Endothelial cell of umbilical vein (primary cell): ENCODE measurements around the gene SEC11A. TPM values are rescaled to one million over a fixed set of nuclear protein-coding genes. Genes with fewer than 3 reads are reported as not detected.

ENCODE experiments used
- BruUV-seq: library from RNA; stranded (reverse); fragments of 400-500 nt; replicated peaks from 2 replicates; lab custom pipeline; 2021; lab: Mats Ljungman, UMichigan
- CTCF ChIA-PET: fragments of 300-600, 350-600 bp; sonication (Branson Sonifier 250); formaldehyde crosslinking; loops from one replicate; lab custom pipeline; 2021; ENCODE audit warnings: antibody characterized with exemption, inconsistent platforms; lab: Charles Lee
- POLR2A ChIA-PET: fragments of 300-600, 350-600 bp; sonication (Branson Sonifier 250); formaldehyde crosslinking; loops from one replicate; lab custom pipeline; 2021; ENCODE audit warnings: antibody characterized with exemption, inconsistent platforms; lab: Charles Lee
- DNase-seq: peaks from one replicate; pipeline ENCODE4 v3.0.0-alpha.2; 2011; ENCODE audit warnings: low read depth, low spot score
- FAIRE-seq: peaks from 2 replicates; lab custom pipeline; 2011; peaks lifted over from hg19 to GRCh38; lab: Jason Lieb, UNC
- H2AFZ ChIP-seq: 2 replicates; pipeline ENCODE4 v1.6.0; 2012; ENCODE audit warnings: low read depth, low read length, control low read depth, inconsistent platforms
- H3K27ac ChIP-seq: 2 replicates; pipeline ENCODE4 v1.5.1; 2011; ENCODE audit warnings: low read depth, mild to moderate bottlenecking, control low read depth, low read length, moderate library complexity; ENCODE audit not compliant: insufficient read depth
- H3K27me3 ChIP-seq, 2 experiments: 2 replicates each; pipeline versions ENCODE4 v1.6.0 to v1.6.1; 2011; ENCODE audit warnings: low read length in 2 of 2, mixed read lengths in 1 of 2; ENCODE audit not compliant: control insufficient read depth in 2 of 2, insufficient read depth in 2 of 2
- H3K36me3 ChIP-seq, 2 experiments: 2 replicates in 1 of 2; 3 replicates in 1 of 2; pipeline ENCODE4 v1.5.1; 2011; ENCODE audit warnings: low read length in 2 of 2, mild to moderate bottlenecking in 1 of 2, moderate library complexity in 1 of 2; ENCODE audit not compliant: control insufficient read depth in 2 of 2, insufficient read depth in 2 of 2; ENCODE audit errors: extremely low read depth in 1 of 2
- H3K4me1 ChIP-seq: 3 replicates; pipeline ENCODE4 v1.5.1; 2011; ENCODE audit warnings: mild to moderate bottlenecking, low read length; ENCODE audit not compliant: control insufficient read depth, insufficient read depth; ENCODE audit errors: extremely low read depth
- H3K4me2 ChIP-seq: 2 replicates; pipeline ENCODE4 v1.6.1; 2011; ENCODE audit warnings: low read length, control low read depth, mixed read lengths; ENCODE audit not compliant: insufficient read depth
- H3K4me3 ChIP-seq, 3 experiments: fragments of 200-600 bp in 1 of 3; sonication (generic), shearing (Covaris generic) in 1 of 3; replicated peaks in 1 of 3; 2 replicates each; pipeline ENCODE4 v1.5.1; 2011 to 2016; ENCODE audit warnings: control low read depth in 3 of 3, low read length in 3 of 3, mild to moderate bottlenecking in 2 of 3, inconsistent platforms in 1 of 3, low read depth in 1 of 3, moderate library complexity in 1 of 3; ENCODE audit not compliant: insufficient read depth in 1 of 3
- H3K79me2 ChIP-seq: 2 replicates; pipeline ENCODE4 v1.6.0; 2012; ENCODE audit warnings: low read length, inconsistent platforms; ENCODE audit not compliant: control insufficient read depth, insufficient read depth
- H3K9ac ChIP-seq: replicated peaks from 2 replicates; pipeline ENCODE3; 2011; ENCODE audit warnings: low read length, control low read depth; ENCODE audit not compliant: insufficient read depth; ENCODE audit errors: extremely low read depth
- H3K9me1 ChIP-seq: replicated peaks from 3 replicates; pipeline ENCODE4 v1.6.0; 2011; ENCODE audit warnings: mild to moderate bottlenecking, low read length; ENCODE audit not compliant: control insufficient read depth, insufficient read depth; ENCODE audit errors: extremely low read depth
- H3K9me3 ChIP-seq: replicated peaks from 2 replicates; pipeline ENCODE4 v1.5.1; 2012; ENCODE audit warnings: low read length, inconsistent platforms; ENCODE audit not compliant: control insufficient read depth, insufficient read depth
- H4K20me1 ChIP-seq: replicated peaks from 2 replicates; pipeline ENCODE3; 2011; ENCODE audit warnings: mild to moderate bottlenecking, low read length; ENCODE audit not compliant: control insufficient read depth, insufficient read depth; ENCODE audit errors: extremely low read depth
- EZH2 ChIP-seq: IDR thresholded peaks from 2 replicates; pipeline ENCODE4 v1.6.1; 2012; ENCODE audit warnings: borderline replicate concordance, low read depth, mild to moderate bottlenecking, moderate library complexity, low read length, inconsistent platforms; ENCODE audit not compliant: severe bottlenecking
- FOS ChIP-seq: IDR thresholded peaks from 2 replicates; pipeline ENCODE4 v1.6.1; 2011; ENCODE audit warnings: mild to moderate bottlenecking, low read length, moderate library complexity, borderline replicate concordance; ENCODE audit not compliant: insufficient read depth
- GATA2 ChIP-seq: IDR thresholded peaks from 2 replicates; pipeline ENCODE4 v1.7.0; 2011; ENCODE audit warnings: low read depth, mild to moderate bottlenecking, moderate library complexity, mixed read lengths, low read length; ENCODE audit not compliant: insufficient read length, insufficient read depth
- JUN ChIP-seq: IDR thresholded peaks from 2 replicates; pipeline ENCODE4 v1.6.1; 2011; ENCODE audit warnings: borderline replicate concordance, low read depth; ENCODE audit not compliant: insufficient read length, insufficient read depth
- MAX ChIP-seq: IDR thresholded peaks from 2 replicates; pipeline ENCODE4 v1.6.1; 2011; ENCODE audit not compliant: insufficient read depth, insufficient read length
- MYC ChIP-seq: IDR thresholded peaks from one replicate; pipeline ENCODE4 v1.6.1; 2011; ENCODE audit warnings: mild to moderate bottlenecking, low read depth, low read length
- POLR2A ChIP-seq: IDR thresholded peaks from 2 replicates; pipeline ENCODE4 v1.6.1; 2012; ENCODE audit warnings: low read depth, mild to moderate bottlenecking, control low read depth, low read length
- POLR2AphosphoS5 ChIP-seq: IDR thresholded peaks from 2 replicates; pipeline ENCODE4 v1.6.1; 2012; ENCODE audit warnings: low read depth, mild to moderate bottlenecking, control low read depth, low read length, moderate library complexity; ENCODE audit not compliant: insufficient read depth
- dilution Hi-C: fragments of 300-500 bp; cut with MboI; formaldehyde crosslinking; loops from one replicate; pipeline ENCODE4 v1.15.0; 2019; ENCODE audit warnings: low sequenced_read_pairs; ENCODE audit not compliant: extremely low pct_ligation_motif_present
- intact Hi-C: fragments of 100-400 bp; cut with micrococcal nuclease; formaldehyde crosslinking; loops from one replicate; pipeline ENCODE4 v1.10.0; 2022
- polyA plus RNA-seq, 4 experiments: library from polyadenylated mRNA; depleted of rRNA in 3 of 4; stranded (reverse) in 3 of 4; unstranded in 1 of 4; fragments of >200 nt; gene quantifications; 2 replicates each; pipeline versions ENCODE4 v1.2.1 to v1.2.3, GENCODE V29; 2011 to 2012; ENCODE audit warnings: missing spikeins in 1 of 4
- total RNA-seq: library from RNA; stranded (reverse); gene quantifications from 2 replicates; pipeline ENCODE4 v1.2.3, GENCODE V29; 2021
- TF ChIP-seq, protein P1 (sequence below), 2 donors: IDR thresholded peaks; 1 replicate in 1 of 2; 2 replicates in 1 of 2; pipeline ENCODE4 v1.5.1; 2011; ENCODE audit warnings: low read length in 2 of 2, mild to moderate bottlenecking in 2 of 2, moderate library complexity in 2 of 2, control low read depth in 1 of 2, inconsistent platforms in 1 of 2, low read depth in 1 of 2; ENCODE audit not compliant: insufficient read depth in 1 of 2; ENCODE audit errors: extremely low read depth in 1 of 2

The SEC11A gene
- total and polyA plus RNA-seq, 2 donors (not counting 3 experiments of a cell fraction or from before 2014, with no cell fraction given) = 189 to 204 TPM

GRCh38 chr15:84685304-84685703 lies 30.6 kb downstream of the SEC11A start:
- H3K36me3 ChIP-seq = peaks cover 4 to 6% of the 10 kb centered on the region in 2 experiments
- no peaks in the 10 kb centered on the region for H3K9me1 ChIP-seq
- no peak overlapping the region for H3K4me2 ChIP-seq
- no peak overlapping the region for H3K9ac ChIP-seq
- intact Hi-C loops = no loop called here
- H3K79me2 ChIP-seq = peaks cover 5% of the 10 kb centered on the region
- H3K27me3 ChIP-seq = no peaks in the 10 kb centered on the region
- H4K20me1 ChIP-seq = no peaks in the 10 kb centered on the region
- H3K4me3 ChIP-seq = no peak overlapping the region
- no peak for DNase-seq
- peaks cover 6% of the 10 kb centered on the region for H3K4me1 ChIP-seq
- no peak overlapping the region for H3K27ac ChIP-seq
- BruUV-seq = no TSS peak
- TF ChIP-seq FOS = no peak
- TF ChIP-seq JUN = no peak
- TF ChIP-seq POLR2A = no peak
- no peak for TF ChIP-seq MAX
- no peak for TF ChIP-seq POLR2AphosphoS5
- H3K9me3 ChIP-seq = no peaks in the 10 kb centered on the region
- H2AFZ ChIP-seq = no peak overlapping the region
- CTCF ChIA-PET = interaction anchor here (0.7 to 1.1 kb wide), 3 partner anchors 11 to 40 kb away, joined by 4 to 5 read pairs (median 4); no protein-coding TSS in a partner anchor
- dilution Hi-C loops = no loop called here
- FAIRE-seq = no peak
- POLR2A ChIA-PET = no interaction called here

DNA sequence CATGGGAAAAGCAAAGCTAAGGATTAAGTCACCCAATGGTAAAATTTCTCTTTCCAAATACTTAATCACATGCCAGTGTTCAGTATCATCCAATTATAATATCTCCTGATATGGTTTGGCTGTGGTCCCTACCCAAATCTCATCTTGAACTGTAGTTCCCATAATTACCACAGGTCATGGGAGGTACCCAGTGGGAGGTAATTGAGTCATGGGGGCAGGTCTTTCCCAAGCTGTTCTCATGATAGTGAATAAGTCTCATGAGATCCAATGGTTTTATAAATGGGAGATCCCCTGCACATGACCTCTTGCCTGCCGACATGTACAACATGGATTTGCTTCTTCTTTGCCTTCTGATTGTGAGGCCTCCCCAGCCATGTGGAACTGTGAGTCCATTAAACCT lies 31.8 kb downstream of the SEC11A start:
- peaks cover 7 to 12% of the 10 kb centered on the region in 2 experiments for H3K36me3 ChIP-seq
- H3K9me3 ChIP-seq = no peaks in the 10 kb centered on the region
- FAIRE-seq (no peak), DNase-seq (no peak)
- no peaks in the 10 kb centered on the region for H3K27me3 ChIP-seq
- H2AFZ ChIP-seq = no peak overlapping the region
- ChIA-PET POLR2A (no interaction called here), CTCF (no interaction called here)
- no peaks in the 10 kb centered on the region for H3K9me1 ChIP-seq
- H3K27ac ChIP-seq = no peak overlapping the region
- BruUV-seq = no TSS peak
- H3K79me2 ChIP-seq = peaks cover 7% of the 10 kb centered on the region
- no peak overlapping the region for H3K4me2 ChIP-seq
- no peaks in the 10 kb centered on the region for H4K20me1 ChIP-seq
- intact Hi-C loops = no loop called here
- TF ChIP-seq FOS (no peak), POLR2A (no peak), GATA2 (no peak), MYC (no peak), EZH2 (no peak), POLR2AphosphoS5 (no peak), MAX (no peak), JUN (no peak)
- TF ChIP-seq, protein P1, sequence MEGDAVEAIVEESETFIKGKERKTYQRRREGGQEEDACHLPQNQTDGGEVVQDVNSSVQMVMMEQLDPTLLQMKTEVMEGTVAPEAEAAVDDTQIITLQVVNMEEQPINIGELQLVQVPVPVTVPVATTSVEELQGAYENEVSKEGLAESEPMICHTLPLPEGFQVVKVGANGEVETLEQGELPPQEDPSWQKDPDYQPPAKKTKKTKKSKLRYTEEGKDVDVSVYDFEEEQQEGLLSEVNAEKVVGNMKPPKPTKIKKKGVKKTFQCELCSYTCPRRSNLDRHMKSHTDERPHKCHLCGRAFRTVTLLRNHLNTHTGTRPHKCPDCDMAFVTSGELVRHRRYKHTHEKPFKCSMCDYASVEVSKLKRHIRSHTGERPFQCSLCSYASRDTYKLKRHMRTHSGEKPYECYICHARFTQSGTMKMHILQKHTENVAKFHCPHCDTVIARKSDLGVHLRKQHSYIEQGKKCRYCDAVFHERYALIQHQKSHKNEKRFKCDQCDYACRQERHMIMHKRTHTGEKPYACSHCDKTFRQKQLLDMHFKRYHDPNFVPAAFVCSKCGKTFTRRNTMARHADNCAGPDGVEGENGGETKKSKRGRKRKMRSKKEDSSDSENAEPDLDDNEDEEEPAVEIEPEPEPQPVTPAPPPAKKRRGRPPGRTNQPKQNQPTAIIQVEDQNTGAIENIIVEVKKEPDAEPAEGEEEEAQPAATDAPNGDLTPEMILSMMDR (IDR thresholded peaks at IDR 0.05; ENCODE audit: extremely low read depth in 1 of 2, insufficient read depth in 1 of 2, low read depth in 1 of 2, low read length in 2 of 2) = no peak
- no peak overlapping the region for H3K4me3 ChIP-seq
- no peak overlapping the region for H3K9ac ChIP-seq
- dilution Hi-C loops = no loop called here
- peaks cover 6% of the 10 kb centered on the region for H3K4me1 ChIP-seq
